Measurements from ENCODE around the gene STARD8. TPM values are rescaled to one million over a fixed set of nuclear protein-coding genes. Genes with fewer than 3 reads are reported as not detected.

Gene STARD8
- total RNA-seq, 3 donors from 2014 or later, result 1.2 to 5.5 (median 4.5) TPM

- no peak for TF ChIP-seq CTCF (IDR thresholded peaks at IDR 0.05)
- H3K4me3 ChIP-seq, result no peak overlapping the region
- H3K9me3 ChIP-seq, result no peaks in the 10 kb centered on the region
- ATAC-seq (peak; percentile 65), DNase-seq (peak; percentile 47 to 67 (median 52))
- H3K4me1 ChIP-seq (ENCODE audit: low read depth), result no peaks in the 10 kb centered on the region
- intact Hi-C loops (cut with DNase I, micrococcal nuclease), result no loop called here
- H3K36me3 ChIP-seq (ENCODE audit: low read depth), result no peaks in the 10 kb centered on the region
These were observed 46.3 kb downstream of the STARD8 start for GRCh38 chrX:68693481-68694434.

GRCh38 chrX:68694435-68695205 lies 47.2 kb downstream of the STARD8 start:
- intact Hi-C loops (cut with DNase I, micrococcal nuclease), result no loop called here
- H3K36me3 ChIP-seq (ENCODE audit: low read depth), result no peaks in the 10 kb centered on the region
- ATAC-seq, result no peak
- TF ChIP-seq CTCF (IDR thresholded peaks at IDR 0.05), result no peak
- no peak for DNase-seq
- H3K4me1 ChIP-seq (ENCODE audit: low read depth), result no peaks in the 10 kb centered on the region
- no peaks in the 10 kb centered on the region for H3K9me3 ChIP-seq
- H3K4me3 ChIP-seq, result no peak overlapping the region

- intact Hi-C loops (cut with DNase I, micrococcal nuclease), result no loop called here
- TF ChIP-seq CTCF (IDR thresholded peaks at IDR 0.05), result no peak
- ATAC-seq (no peak), DNase-seq (no peak)
- no peak overlapping the region for H3K4me3 ChIP-seq
- H3K4me1 ChIP-seq (ENCODE audit: low read depth), result no peaks in the 10 kb centered on the region
- H3K9me3 ChIP-seq, result no peaks in the 10 kb centered on the region
- H3K36me3 ChIP-seq (ENCODE audit: low read depth), result no peaks in the 10 kb centered on the region
These were observed 47.9 kb downstream of the STARD8 start for GRCh38 chrX:68695206-68695845.

- ATAC-seq (no peak), DNase-seq (no peak)
- no peaks in the 10 kb centered on the region for H3K9me3 ChIP-seq
- no peak for TF ChIP-seq CTCF (IDR thresholded peaks at IDR 0.05)
- no peak overlapping the region for H3K4me3 ChIP-seq
- intact Hi-C loops (cut with DNase I, micrococcal nuclease), result no loop called here
- no peaks in the 10 kb centered on the region for H3K36me3 ChIP-seq (ENCODE audit: low read depth)
- no peaks in the 10 kb centered on the region for H3K4me1 ChIP-seq (ENCODE audit: low read depth)
These were observed 49.0 kb downstream of the STARD8 start for GRCh38 chrX:68696267-68696990.

GRCh38 chrX:68697036-68697435 lies 49.6 kb downstream of the STARD8 start:
- Histone ChIP-seq H3K36me3 (ENCODE audit: low read depth) (no peaks in the 10 kb centered on the region), H3K9me3 (no peaks in the 10 kb centered on the region), H3K4me3 (no peak overlapping the region), H3K4me1 (ENCODE audit: low read depth) (no peaks in the 10 kb centered on the region)
- no peak for TF ChIP-seq CTCF (IDR thresholded peaks at IDR 0.05)
- intact Hi-C loops (cut with DNase I, micrococcal nuclease), result no loop called here
- ATAC-seq (no peak), DNase-seq (no peak)
